Measurements from ENCODE around the gene YIPF2.
"Not testable (repeated sequence)": the region's sequence is repeated elsewhere in the genome, so short reads cannot be mapped to it uniquely, and the experiment has no call there.

Gene YIPF2

GRCh38 chr19:10946958-10947657 lies 18.7 kb upstream of the YIPF2 start:
- no peak overlapping the region for H3K9ac ChIP-seq (ENCODE audit: low read length)
- no peaks in the 10 kb centered on the region for H3F3A ChIP-seq (ENCODE audit: insufficient read depth, low read length)
- H4K20me1 ChIP-seq (ENCODE audit: insufficient read depth, low read length), result no peaks in the 10 kb centered on the region
- no peaks in the 10 kb centered on the region for H3K36me3 ChIP-seq (ENCODE audit: insufficient read depth, low read length)
- H3K79me2 ChIP-seq (ENCODE audit: insufficient read depth, low read length), result no peaks in the 10 kb centered on the region
- no peak for TF ChIP-seq CTCF (IDR thresholded peaks at IDR 0.05; ENCODE audit: low read length)
- no peaks in the 10 kb centered on the region for H3K9me3 ChIP-seq (ENCODE audit: low read length)
- peaks cover 30% of the 10 kb centered on the region for H3K4me1 ChIP-seq (ENCODE audit: insufficient read depth, low read length, severe bottlenecking)
- no peak overlapping the region for H2AFZ ChIP-seq (ENCODE audit: low read length)
- no peak overlapping the region for H3K4me2 ChIP-seq (ENCODE audit: low read length)
- H3K27ac ChIP-seq (ENCODE audit: low read depth, low read length, poor library complexity, severe bottlenecking), result peak overlapping the region; percentile 48
- H3K9me2 ChIP-seq (ENCODE audit: low read depth, low read length), result no peaks in the 10 kb centered on the region
- H3K27me3 ChIP-seq (ENCODE audit: insufficient read depth, low read length), result no peaks in the 10 kb centered on the region
- H3K4me3 ChIP-seq (ENCODE audit: low read depth, low read length, poor library complexity, severe bottlenecking), result no peak overlapping the region

GRCh38 chr19:10945264-10945663 lies 16.8 kb upstream of the YIPF2 start:
- Histone ChIP-seq H2AFZ (ENCODE audit: low read length) (no peak overlapping the region), H3K9me2 (ENCODE audit: low read depth, low read length) (no peaks in the 10 kb centered on the region), H3K27me3 (ENCODE audit: insufficient read depth, low read length) (no peaks in the 10 kb centered on the region), H3K4me2 (ENCODE audit: low read length) (no peak overlapping the region), H3K27ac (ENCODE audit: low read depth, low read length, poor library complexity, severe bottlenecking) (peak overlapping the region; percentile 46), H3K4me3 (ENCODE audit: low read depth, low read length, poor library complexity, severe bottlenecking) (no peak overlapping the region), H3K36me3 (ENCODE audit: insufficient read depth, low read length) (no peaks in the 10 kb centered on the region), H3K4me1 (ENCODE audit: insufficient read depth, low read length, severe bottlenecking) (peaks cover 37% of the 10 kb centered on the region), H3K9ac (ENCODE audit: low read length) (no peak overlapping the region), H3F3A (ENCODE audit: insufficient read depth, low read length) (no peaks in the 10 kb centered on the region), H4K20me1 (ENCODE audit: insufficient read depth, low read length) (no peaks in the 10 kb centered on the region), H3K79me2 (ENCODE audit: insufficient read depth, low read length) (no peaks in the 10 kb centered on the region), H3K9me3 (ENCODE audit: low read length) (no peaks in the 10 kb centered on the region)
- TF ChIP-seq EZH2 (IDR thresholded peaks at IDR 0.05; ENCODE audit: borderline replicate concordance, low read length), result no peak
- no peak for TF ChIP-seq CTCF (IDR thresholded peaks at IDR 0.05; ENCODE audit: low read length)

GRCh38 chr19:10943412-10943811 lies 15.0 kb upstream of the YIPF2 start:
- H3K9ac ChIP-seq (ENCODE audit: low read length); H3K27me3 ChIP-seq (ENCODE audit: insufficient read depth, low read length); H3K4me3 ChIP-seq (ENCODE audit: low read depth, low read length, poor library complexity, severe bottlenecking); H3K4me2 ChIP-seq (ENCODE audit: low read length); H2AFZ ChIP-seq (ENCODE audit: low read length); H4K20me1 ChIP-seq (ENCODE audit: insufficient read depth, low read length); H3F3A ChIP-seq (ENCODE audit: insufficient read depth, low read length); H3K36me3 ChIP-seq (ENCODE audit: insufficient read depth, low read length); H3K9me2 ChIP-seq (ENCODE audit: low read depth, low read length); H3K79me2 ChIP-seq (ENCODE audit: insufficient read depth, low read length); H3K9me3 ChIP-seq (ENCODE audit: low read length): not testable (repeated sequence)
- Histone ChIP-seq H3K4me1 (ENCODE audit: insufficient read depth, low read length, severe bottlenecking) (peaks cover 50% of the 10 kb centered on the region), H3K27ac (ENCODE audit: low read depth, low read length, poor library complexity, severe bottlenecking) (peak overlapping the region; percentile 68)

GRCh38 chr19:10941649-10942048 lies 13.2 kb upstream of the YIPF2 start:
- H3K9me3 ChIP-seq (ENCODE audit: low read length); H2AFZ ChIP-seq (ENCODE audit: low read length); H3K4me3 ChIP-seq (ENCODE audit: low read depth, low read length, poor library complexity, severe bottlenecking); H4K20me1 ChIP-seq (ENCODE audit: insufficient read depth, low read length); H3K4me2 ChIP-seq (ENCODE audit: low read length); H3K27me3 ChIP-seq (ENCODE audit: insufficient read depth, low read length); H3K9me2 ChIP-seq (ENCODE audit: low read depth, low read length); H3K79me2 ChIP-seq (ENCODE audit: insufficient read depth, low read length); H3F3A ChIP-seq (ENCODE audit: insufficient read depth, low read length); H3K36me3 ChIP-seq (ENCODE audit: insufficient read depth, low read length); H3K9ac ChIP-seq (ENCODE audit: low read length): not testable (repeated sequence)
- Histone ChIP-seq H3K4me1 (ENCODE audit: insufficient read depth, low read length, severe bottlenecking) (peaks cover 50% of the 10 kb centered on the region), H3K27ac (ENCODE audit: low read depth, low read length, poor library complexity, severe bottlenecking) (peak overlapping the region; percentile 65)
